Effector memory CD4-positive, alpha-beta T cell (primary cell): Measurements from ENCODE around the gene PDSS2.

Source experiments
- DNase-seq, 3 donors: peaks; one replicate each; pipeline ENCODE4 v3.0.0-alpha.2; 2020
- H3K27ac ChIP-seq: 2 replicates; pipeline ENCODE4 v1.7.0; 2013; ENCODE audit warnings: mild to moderate bottlenecking, low read length, moderate library complexity; ENCODE audit not compliant: insufficient read depth, poor library complexity, severe bottlenecking
- H3K27me3 ChIP-seq: replicated peaks from 2 replicates; pipeline ENCODE4 v1.7.0; 2013; ENCODE audit warnings: mild to moderate bottlenecking, low read length; ENCODE audit not compliant: insufficient read depth, control insufficient read depth, poor library complexity, severe bottlenecking
- H3K36me3 ChIP-seq: 2 replicates; pipeline ENCODE4 v1.7.0; 2013; ENCODE audit warnings: mild to moderate bottlenecking, low read length, moderate library complexity; ENCODE audit not compliant: control insufficient read depth, insufficient read depth
- H3K4me1 ChIP-seq: 2 replicates; pipeline ENCODE4 v1.7.0; 2013; ENCODE audit warnings: low read length, mild to moderate bottlenecking; ENCODE audit not compliant: control insufficient read depth, insufficient read depth, poor library complexity, severe bottlenecking
- H3K4me3 ChIP-seq: 2 replicates; pipeline ENCODE4 v1.7.0; 2013; ENCODE audit warnings: low read length, low read depth, mild to moderate bottlenecking; ENCODE audit not compliant: insufficient read depth, poor library complexity, severe bottlenecking
- H3K9me3 ChIP-seq: 2 replicates; pipeline ENCODE4 v1.7.0; 2013; ENCODE audit warnings: mild to moderate bottlenecking, low read length, moderate library complexity; ENCODE audit not compliant: control insufficient read depth

The PDSS2 gene

GRCh38 chr6:107400616-107401147, 58.7 kb downstream of the PDSS2 start:
- Histone ChIP-seq H3K27me3 (no peaks in the 10 kb centered on the region), H3K9me3 (no peaks in the 10 kb centered on the region), H3K4me3 (no peak overlapping the region), H3K4me1 (no peaks in the 10 kb centered on the region), H3K27ac (no peak overlapping the region), H3K36me3 (peaks cover 9% of the 10 kb centered on the region)
- no peak for DNase-seq

- no peaks in the 10 kb centered on the region for H3K4me1 ChIP-seq
- H3K9me3 ChIP-seq, result no peaks in the 10 kb centered on the region
- DNase-seq, result no peak
- H3K4me3 ChIP-seq, result no peak overlapping the region
- H3K36me3 ChIP-seq, result peaks cover 9% of the 10 kb centered on the region
- no peaks in the 10 kb centered on the region for H3K27me3 ChIP-seq
- H3K27ac ChIP-seq, result no peak overlapping the region
Measured at GRCh38 chr6:107399935-107400334, 59.4 kb downstream of the PDSS2 start.

DNA sequence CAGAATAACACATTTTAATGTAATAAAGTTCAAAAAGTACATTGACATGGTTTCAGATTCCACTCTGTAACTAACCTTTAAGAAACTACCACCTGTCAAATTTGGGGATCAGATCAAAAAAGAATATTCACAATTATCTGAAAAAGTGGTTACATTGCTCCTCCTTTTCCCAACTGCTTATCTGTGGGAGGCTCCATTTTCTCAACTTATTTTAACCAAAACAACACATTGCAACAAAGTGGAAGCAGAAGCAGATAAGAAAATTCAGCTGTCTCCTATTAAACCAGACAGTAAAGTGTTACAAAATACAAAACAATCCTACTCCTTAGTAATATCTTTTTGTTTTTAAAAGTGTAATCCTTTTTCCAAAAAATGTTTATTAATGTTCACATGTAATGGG, 61.4 kb downstream of the PDSS2 start:
- Histone ChIP-seq H3K9me3 (no peaks in the 10 kb centered on the region), H3K27me3 (no peaks in the 10 kb centered on the region), H3K27ac (no peak overlapping the region), H3K4me1 (no peaks in the 10 kb centered on the region), H3K4me3 (no peak overlapping the region), H3K36me3 (peaks cover 15% of the 10 kb centered on the region)
- no peak for DNase-seq

DNA sequence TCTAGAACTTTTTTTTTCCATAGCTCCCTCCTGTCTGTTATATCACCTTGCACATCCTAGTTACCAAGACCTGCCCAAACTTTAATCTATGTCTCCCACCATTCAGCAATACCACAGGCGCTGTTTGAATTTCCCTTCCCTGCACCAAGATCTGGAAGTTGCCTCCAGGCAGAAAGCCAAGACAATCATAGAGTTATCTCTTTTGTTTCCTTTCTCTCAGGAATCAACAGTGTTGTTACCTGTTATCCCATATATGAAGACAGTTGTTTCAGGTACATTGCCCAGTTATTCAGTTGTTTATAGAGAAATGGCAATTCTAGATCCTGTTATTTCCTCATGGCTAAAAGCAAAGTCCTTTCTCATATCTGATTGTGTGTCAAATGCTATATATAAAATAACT, 63.2 kb downstream of the PDSS2 start:
- Histone ChIP-seq H3K4me3 (no peak overlapping the region), H3K27ac (no peak overlapping the region), H3K9me3 (no peaks in the 10 kb centered on the region), H3K36me3 (peaks cover 15% of the 10 kb centered on the region), H3K27me3 (no peaks in the 10 kb centered on the region), H3K4me1 (no peaks in the 10 kb centered on the region)
- no peak for DNase-seq

- no peak for DNase-seq
- H3K9me3 ChIP-seq, result no peaks in the 10 kb centered on the region
Measured at GRCh38 chr6:107392069-107392468, 67.3 kb downstream of the PDSS2 start.

GRCh38 chr6:107390685-107391435, 68.5 kb downstream of the PDSS2 start:
- peaks cover 9% of the 10 kb centered on the region for H3K36me3 ChIP-seq
- DNase-seq, result no peak
- no peaks in the 10 kb centered on the region for H3K4me1 ChIP-seq
- no peak overlapping the region for H3K27ac ChIP-seq
- H3K9me3 ChIP-seq, result no peaks in the 10 kb centered on the region
- H3K27me3 ChIP-seq, result no peaks in the 10 kb centered on the region
- H3K4me3 ChIP-seq, result no peak overlapping the region

More at GRCh38 chr6:107392069-107392468, 67.3 kb downstream of the PDSS2 start:
- Histone ChIP-seq H3K4me1 (no peaks in the 10 kb centered on the region), H3K27ac (no peak overlapping the region), H3K4me3 (no peak overlapping the region), H3K36me3 (peaks cover 14% of the 10 kb centered on the region), H3K27me3 (no peaks in the 10 kb centered on the region)

DNA sequence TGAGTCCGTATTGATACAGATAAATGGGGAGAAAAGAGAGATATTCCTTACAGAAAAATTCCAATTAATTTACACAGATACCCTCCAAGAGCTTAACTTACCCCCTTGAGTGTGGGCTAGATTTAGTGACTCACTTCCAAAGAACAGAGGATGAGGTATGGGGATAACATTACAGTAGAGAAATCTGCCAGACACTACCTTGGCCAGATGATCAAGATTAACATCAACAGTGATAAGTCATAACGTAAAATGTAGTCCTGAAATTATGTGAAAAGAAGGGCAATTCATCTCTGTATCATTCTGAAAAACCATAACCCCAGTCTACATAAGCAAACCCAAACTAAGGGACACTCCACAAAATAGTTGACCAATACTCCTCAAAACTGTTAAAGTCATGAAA, 69.3 kb downstream of the PDSS2 start:
- Histone ChIP-seq H3K27me3 (no peaks in the 10 kb centered on the region), H3K27ac (no peak overlapping the region), H3K4me1 (no peaks in the 10 kb centered on the region), H3K4me3 (no peak overlapping the region), H3K36me3 (peaks cover 9% of the 10 kb centered on the region), H3K9me3 (no peaks in the 10 kb centered on the region)
- DNase-seq, result no peak

GRCh38 chr6:107386904-107387303, 72.5 kb downstream of the PDSS2 start:
- Histone ChIP-seq H3K4me3 (no peak overlapping the region), H3K27me3 (no peaks in the 10 kb centered on the region), H3K36me3 (no peaks in the 10 kb centered on the region), H3K9me3 (no peaks in the 10 kb centered on the region), H3K4me1 (no peaks in the 10 kb centered on the region), H3K27ac (no peak overlapping the region)
- DNase-seq, result no peak

DNA sequence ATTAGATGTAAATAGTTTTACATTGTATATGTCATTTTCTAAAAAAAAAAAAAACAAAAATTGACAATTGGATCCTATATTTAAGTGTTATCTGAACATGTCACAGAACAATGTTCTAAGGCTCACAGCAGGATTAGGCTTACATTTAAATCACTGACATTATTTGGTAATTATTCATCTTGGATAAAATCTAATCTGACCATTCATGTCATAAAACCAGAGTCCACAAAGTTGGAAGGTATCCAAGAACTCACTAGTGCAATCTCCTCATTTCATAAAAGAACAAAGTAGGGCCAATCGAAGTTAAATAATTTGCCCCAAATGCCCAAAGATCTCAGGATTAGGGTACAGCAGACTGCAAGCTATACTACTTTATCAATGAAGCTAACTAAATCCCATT, 73.0 kb downstream of the PDSS2 start:
- no peak overlapping the region for H3K27ac ChIP-seq
- H3K4me3 ChIP-seq, result no peak overlapping the region
- no peaks in the 10 kb centered on the region for H3K27me3 ChIP-seq
- H3K9me3 ChIP-seq, result no peaks in the 10 kb centered on the region
- no peak for DNase-seq
- no peaks in the 10 kb centered on the region for H3K4me1 ChIP-seq
- H3K36me3 ChIP-seq, result no peaks in the 10 kb centered on the region

GRCh38 chr6:107383705-107384104, 75.7 kb downstream of the PDSS2 start:
- DNase-seq, result no peak

More at GRCh38 chr6:107383705-107384104, 75.7 kb downstream of the PDSS2 start:
- H3K27me3 ChIP-seq, result no peaks in the 10 kb centered on the region
- H3K4me1 ChIP-seq, result no peaks in the 10 kb centered on the region
- H3K27ac ChIP-seq, result no peak overlapping the region
- no peaks in the 10 kb centered on the region for H3K36me3 ChIP-seq
- H3K9me3 ChIP-seq, result no peaks in the 10 kb centered on the region
- H3K4me3 ChIP-seq, result no peak overlapping the region
